SK-N-SH (cell line): ENCODE measurements around the gene CFAP99.

Source experiments
- EP300 ChIP-seq, 2 experiments: IDR thresholded peaks; 2 replicates each; pipeline versions ENCODE4 v1.4.0 to v1.6.1; 2012; ENCODE audit warnings: borderline replicate concordance in 1 of 2, low read depth in 1 of 2, low read length in 1 of 2
- EZH2phosphoT487 ChIP-seq: fragments of 200-600 bp; sonication (generic); IDR thresholded peaks from 2 replicates; pipeline ENCODE4 v1.6.1; 2017; ENCODE audit warnings: low read depth, mixed run types, mild to moderate bottlenecking, antibody characterized with exemption, moderate library complexity, borderline replicate concordance
- GABPA ChIP-seq: IDR thresholded peaks from 2 replicates; pipeline ENCODE4 v1.4.0; 2012; ENCODE audit warnings: low read depth, mild to moderate bottlenecking
- JUND ChIP-seq: IDR thresholded peaks from 2 replicates; pipeline ENCODE4 v1.4.0; 2012
- NFIC ChIP-seq: IDR thresholded peaks from 2 replicates; pipeline ENCODE4 v1.4.0; 2012; ENCODE audit warnings: borderline replicate concordance
- POLR2AphosphoS5 ChIP-seq: IDR thresholded peaks from 2 replicates; pipeline ENCODE4 v1.6.1; 2012; ENCODE audit warnings: low read depth, low read length
- RAD21 ChIP-seq: IDR thresholded peaks from 2 replicates; pipeline ENCODE4 v1.6.1; 2012; ENCODE audit warnings: mild to moderate bottlenecking, low read length
- TAF1 ChIP-seq: IDR thresholded peaks from 2 replicates; pipeline ENCODE4 v1.6.1; 2012; ENCODE audit warnings: low read depth, mild to moderate bottlenecking, low read length, moderate library complexity, borderline replicate concordance
- TEAD4 ChIP-seq: IDR thresholded peaks from 2 replicates; pipeline ENCODE4 v1.4.0; 2012; ENCODE audit warnings: mild to moderate bottlenecking, borderline replicate concordance; ENCODE audit not compliant: insufficient read depth
- YY1 ChIP-seq: IDR thresholded peaks from 2 replicates; pipeline ENCODE4 v1.4.0; 2012; ENCODE audit warnings: low read depth, mild to moderate bottlenecking
- TF ChIP-seq, protein P1 (sequence below): fragments of 200-600 bp; sonication (generic); IDR thresholded peaks from 2 replicates; pipeline ENCODE4 v1.6.1; 2017; ENCODE audit warnings: antibody characterized with exemption, mild to moderate bottlenecking, moderate library complexity

GRCh38 chr4:2377241-2377640, 41.5 kb upstream of the CFAP99 start:
- TF ChIP-seq EP300 (IDR thresholded peaks at IDR 0.05; ENCODE audit: borderline replicate concordance in 1 of 2, low read depth in 1 of 2, low read length in 1 of 2) = no peak
- TF ChIP-seq RAD21 = no peak
- TF ChIP-seq, protein P1, sequence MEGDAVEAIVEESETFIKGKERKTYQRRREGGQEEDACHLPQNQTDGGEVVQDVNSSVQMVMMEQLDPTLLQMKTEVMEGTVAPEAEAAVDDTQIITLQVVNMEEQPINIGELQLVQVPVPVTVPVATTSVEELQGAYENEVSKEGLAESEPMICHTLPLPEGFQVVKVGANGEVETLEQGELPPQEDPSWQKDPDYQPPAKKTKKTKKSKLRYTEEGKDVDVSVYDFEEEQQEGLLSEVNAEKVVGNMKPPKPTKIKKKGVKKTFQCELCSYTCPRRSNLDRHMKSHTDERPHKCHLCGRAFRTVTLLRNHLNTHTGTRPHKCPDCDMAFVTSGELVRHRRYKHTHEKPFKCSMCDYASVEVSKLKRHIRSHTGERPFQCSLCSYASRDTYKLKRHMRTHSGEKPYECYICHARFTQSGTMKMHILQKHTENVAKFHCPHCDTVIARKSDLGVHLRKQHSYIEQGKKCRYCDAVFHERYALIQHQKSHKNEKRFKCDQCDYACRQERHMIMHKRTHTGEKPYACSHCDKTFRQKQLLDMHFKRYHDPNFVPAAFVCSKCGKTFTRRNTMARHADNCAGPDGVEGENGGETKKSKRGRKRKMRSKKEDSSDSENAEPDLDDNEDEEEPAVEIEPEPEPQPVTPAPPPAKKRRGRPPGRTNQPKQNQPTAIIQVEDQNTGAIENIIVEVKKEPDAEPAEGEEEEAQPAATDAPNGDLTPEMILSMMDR = no peak
- no peak for TF ChIP-seq NFIC
- no peak for TF ChIP-seq YY1
- no peak for TF ChIP-seq TEAD4
- no peak for TF ChIP-seq EZH2phosphoT487
- no peak for TF ChIP-seq POLR2AphosphoS5
- TF ChIP-seq JUND = no peak
- no peak for TF ChIP-seq GABPA
- TF ChIP-seq TAF1 = no peak
